Right ventricle myocardium inferior (tissue), 1 donor: ENCODE measurements around the gene TLK1. TPM values are rescaled to one million over a fixed set of nuclear protein-coding genes. Genes with fewer than 3 reads are reported as not detected.

Experiments
- ATAC-seq: fragments of 200-7000 bp; cut with Tn5 transposase; one replicate; pipeline ENCODE4 v1.9.1; 2020; ENCODE audit warnings: mild to moderate bottlenecking, moderate library complexity
- DNase-seq: peaks from one replicate; pipeline ENCODE4 v3.0.0; 2021; ENCODE audit errors: missing footprints
- intact Hi-C: fragments of 100-400 bp; cut with DNase I; formaldehyde crosslinking; loops from one replicate; pipeline ENCODE4 v1.11.0; 2022
- total RNA-seq: library from RNA; stranded (reverse); fragmentation: NEBNext Ultra II Directional; extraction: Animal tissue kit (Norgen Biotek cat#: 25700); gene quantifications from one replicate; pipeline ENCODE4 v1.2.1, GENCODE V29; 2021
- donor health status: DM: no; HTN: yes; CAD: no; lungs with severe emphysema.

TLK1 gene
- total RNA-seq, 1 donor from 2014 or later, result 26.7 TPM

DNA sequence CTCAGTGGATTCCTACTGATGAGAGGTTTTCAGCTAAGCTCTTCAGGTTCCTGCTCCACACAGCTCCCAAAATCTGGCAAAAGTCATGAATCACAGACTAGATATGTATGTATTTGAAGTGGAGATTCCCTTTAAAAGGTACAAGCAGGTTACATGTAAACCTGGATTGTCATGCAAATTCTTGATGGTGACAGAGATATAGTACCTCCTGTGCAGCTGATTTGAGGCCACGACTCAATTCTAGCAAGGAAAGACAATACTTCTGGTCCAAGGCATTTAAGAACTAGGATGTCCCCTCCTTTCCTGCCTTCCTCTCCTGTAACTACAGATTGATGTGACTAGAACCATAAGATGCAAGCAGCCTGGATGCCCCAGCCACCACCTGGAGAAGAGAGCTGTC lies 176.6 kb downstream of the TLK1 start:
- DNase-seq (no peak), ATAC-seq (no peak)
- intact Hi-C loops, result no loop called here

- intact Hi-C loops, result no loop called here
- DNase-seq (no peak), ATAC-seq (no peak)
Observed at GRCh38 chr2:170975943-170976270, 184.8 kb downstream of the TLK1 start.

- no peak for ATAC-seq
- DNase-seq, result no peak
- intact Hi-C loops, result no loop called here
Observed at GRCh38 chr2:170975127-170975942, 185.4 kb downstream of the TLK1 start.

DNA sequence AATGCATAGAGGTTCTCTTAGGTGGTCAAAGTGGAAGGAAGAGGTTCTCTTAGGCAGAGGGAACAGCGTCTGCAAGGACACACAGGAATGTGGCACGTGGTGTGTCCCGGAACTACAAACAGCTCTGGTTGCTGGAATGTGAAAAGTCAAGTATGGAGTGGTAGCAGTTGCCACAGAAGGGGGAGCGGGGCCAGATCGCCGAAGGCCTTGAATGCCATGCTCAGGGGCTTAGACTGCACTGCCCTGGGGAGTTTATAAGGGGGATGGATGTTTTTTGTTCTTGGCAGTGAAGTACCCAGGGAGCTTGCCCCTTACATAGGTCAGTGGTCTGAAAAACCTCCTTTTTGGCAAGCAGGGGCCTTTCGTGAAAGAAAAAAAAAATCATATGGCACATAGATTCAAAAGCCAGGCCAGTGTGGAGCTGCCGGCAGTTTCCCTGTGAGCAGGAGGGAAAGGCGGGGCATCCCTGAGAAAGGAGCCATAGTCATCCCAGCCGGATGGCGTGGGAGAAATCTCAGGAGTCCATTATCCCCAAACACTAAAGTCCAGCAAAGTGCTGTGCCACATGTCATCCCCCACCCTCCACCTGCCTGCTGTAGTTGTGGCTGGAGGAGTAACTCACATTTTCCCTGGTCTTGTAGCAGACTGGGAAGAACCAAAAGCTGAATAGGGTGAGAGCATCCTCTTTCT lies 186.2 kb downstream of the TLK1 start:
- ATAC-seq, result no peak
- intact Hi-C loops, result loop anchor here (5.0 kb wide), 1 partner anchor 458 kb away; the partner anchor contains the start of genes DCAF17 and METTL8
- DNase-seq, result no peak

- ATAC-seq (peak; percentile 96), DNase-seq (peak; percentile 91)
- intact Hi-C loops, result loop anchor here (1.0 to 5.0 kb wide), 3 partner anchors 187 to 459 kb away; partner anchors contain the start of genes DCAF17, METTL8 and TLK1
Observed at GRCh38 chr2:170973492-170974303, 187.0 kb downstream of the TLK1 start.

DNA sequence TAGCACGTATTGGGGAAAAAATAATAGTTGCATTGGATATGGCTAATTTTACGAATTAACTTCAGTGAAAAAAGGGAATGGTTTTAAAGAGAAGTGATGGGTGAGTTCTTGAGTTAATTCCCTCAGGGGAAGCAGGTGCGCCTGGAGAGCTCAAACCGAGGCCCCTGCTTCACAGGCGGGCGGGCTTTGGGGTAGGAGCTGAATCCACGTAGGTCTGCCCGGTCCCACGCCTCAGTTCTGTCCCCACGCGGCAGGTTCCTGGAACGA lies 187.5 kb downstream of the TLK1 start:
- ATAC-seq, result no peak
- no peak for DNase-seq
- intact Hi-C loops, result loop anchor here (1.0 to 5.0 kb wide), 3 partner anchors 187 to 459 kb away; partner anchors contain the start of genes DCAF17, METTL8 and TLK1

DNA sequence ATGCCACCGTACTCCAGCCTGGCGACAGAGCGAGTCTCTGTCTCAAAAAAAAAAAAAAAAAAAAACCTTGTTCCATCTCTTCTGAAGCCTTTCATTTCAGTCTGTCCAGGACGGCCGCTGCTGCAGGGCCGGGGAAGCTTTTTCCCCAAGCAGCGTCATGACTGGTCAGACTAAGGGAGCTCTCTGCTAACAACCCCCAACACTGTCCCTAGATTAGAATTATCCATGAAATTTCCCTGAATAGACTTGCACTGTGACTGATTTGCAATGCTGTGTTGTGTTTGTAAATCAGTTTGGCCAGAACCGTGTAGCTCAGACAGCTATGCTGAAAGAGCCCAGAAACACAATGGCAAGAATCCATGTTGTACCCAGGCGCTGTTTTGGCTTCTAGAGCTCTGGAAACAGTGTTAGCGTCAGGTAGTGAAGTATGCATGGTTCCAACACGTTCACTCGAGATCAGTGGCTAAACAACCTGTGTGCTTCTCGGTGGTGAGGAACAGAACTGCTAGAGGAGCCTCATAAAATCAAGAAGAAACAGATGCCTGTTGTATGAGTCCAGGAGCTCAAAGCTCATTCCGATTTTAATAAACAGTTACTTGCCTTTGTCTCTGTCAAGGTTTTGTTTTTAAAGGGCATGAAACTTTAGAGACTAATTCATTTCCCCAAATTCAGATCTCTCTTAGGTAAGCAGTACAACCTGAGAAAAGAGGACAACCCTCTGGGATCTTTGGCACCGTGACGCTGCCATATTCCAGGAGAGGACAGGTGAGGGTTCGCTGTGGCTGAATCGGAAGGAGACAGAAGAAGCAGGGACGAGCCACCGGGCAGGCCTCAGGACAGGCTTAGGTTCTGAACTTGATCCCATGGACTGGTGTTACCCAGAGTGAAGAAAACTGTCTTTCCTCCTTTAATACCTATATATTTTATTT lies 188.1 kb downstream of the TLK1 start:
- no peak for ATAC-seq

GRCh38 chr2:170971071-170971470 lies 189.6 kb downstream of the TLK1 start:
- DNase-seq (no peak), ATAC-seq (no peak)
- intact Hi-C loops, result loop anchor here (5.0 kb wide), 1 partner anchor 461 kb away; the partner anchor contains the start of genes DCAF17 and METTL8

More for the DNA sequence above, 188.1 kb downstream of the TLK1 start:
- intact Hi-C loops, result loop anchor here (1.0 to 5.0 kb wide), 3 partner anchors 188 to 460 kb away; partner anchors contain the start of genes DCAF17, METTL8 and TLK1
- no peak for DNase-seq

GRCh38 chr2:170969872-170970496 lies 190.7 kb downstream of the TLK1 start:
- intact Hi-C loops, result loop anchor here (5.0 kb wide), 1 partner anchor 462 kb away; the partner anchor contains the start of genes DCAF17 and METTL8
- DNase-seq, result no peak
- no peak for ATAC-seq

DNA sequence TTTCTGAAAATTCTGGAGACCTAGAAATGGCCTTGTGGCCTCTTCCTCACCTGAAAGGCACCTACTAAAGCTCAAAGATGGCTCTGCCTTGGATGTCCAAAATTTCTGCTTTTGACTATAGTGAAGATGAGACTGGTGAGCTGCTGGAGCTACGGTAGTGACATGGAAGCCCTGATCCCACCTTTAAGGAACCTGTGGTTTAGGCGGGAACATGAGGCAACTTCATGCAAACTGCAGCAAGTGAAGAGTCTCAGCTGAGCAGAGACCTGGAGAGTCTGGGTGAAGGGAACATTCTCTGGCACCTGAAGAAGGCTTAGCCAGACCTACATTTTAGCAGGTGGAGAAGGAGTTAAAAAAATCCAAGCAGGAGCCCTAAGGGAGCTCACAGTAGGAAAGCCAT lies 191.7 kb downstream of the TLK1 start:
- no peak for ATAC-seq
- intact Hi-C loops, result no loop called here

DNA sequence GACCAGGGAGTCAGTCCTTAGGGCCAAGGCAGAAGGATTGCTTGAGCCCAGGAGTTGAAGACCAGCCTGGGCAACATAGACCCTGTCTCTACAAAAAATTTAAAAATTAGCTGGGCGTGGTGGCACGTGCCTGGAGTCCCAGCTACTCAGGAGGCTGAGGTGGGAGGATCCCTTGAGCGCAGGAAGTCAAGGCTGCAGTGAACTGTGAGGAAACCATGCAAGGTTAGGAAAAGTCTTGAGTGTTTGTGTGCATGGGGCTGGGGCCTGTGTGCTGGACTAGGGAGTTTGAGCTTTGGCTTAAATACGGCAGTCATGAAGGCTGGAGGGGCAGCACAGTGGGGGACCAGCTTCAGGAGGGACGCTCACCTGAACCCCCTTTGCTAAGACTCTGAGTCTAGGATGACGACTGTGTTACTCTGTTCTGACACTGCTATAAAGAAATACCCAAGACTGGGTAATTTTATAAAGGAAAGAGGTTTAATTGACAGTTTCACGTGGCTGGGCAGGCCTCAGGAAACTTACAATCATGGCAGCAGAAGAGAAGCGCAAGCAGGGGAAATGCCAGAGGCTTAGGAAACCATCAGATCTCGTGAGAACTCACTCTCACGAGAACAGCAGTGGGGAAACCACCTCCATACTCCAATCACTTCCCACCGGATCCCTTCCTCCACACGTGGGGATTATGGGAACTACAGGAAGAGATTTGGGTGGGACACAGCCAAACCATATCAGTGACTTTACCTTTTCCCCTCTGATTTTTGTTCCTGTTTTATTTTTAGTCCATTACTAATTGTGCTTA lies 192.3 kb downstream of the TLK1 start:
- ATAC-seq (no peak), DNase-seq (no peak)
- intact Hi-C loops, result no loop called here

More for the DNA sequence above, 191.7 kb downstream of the TLK1 start:
- no peak for DNase-seq

DNA sequence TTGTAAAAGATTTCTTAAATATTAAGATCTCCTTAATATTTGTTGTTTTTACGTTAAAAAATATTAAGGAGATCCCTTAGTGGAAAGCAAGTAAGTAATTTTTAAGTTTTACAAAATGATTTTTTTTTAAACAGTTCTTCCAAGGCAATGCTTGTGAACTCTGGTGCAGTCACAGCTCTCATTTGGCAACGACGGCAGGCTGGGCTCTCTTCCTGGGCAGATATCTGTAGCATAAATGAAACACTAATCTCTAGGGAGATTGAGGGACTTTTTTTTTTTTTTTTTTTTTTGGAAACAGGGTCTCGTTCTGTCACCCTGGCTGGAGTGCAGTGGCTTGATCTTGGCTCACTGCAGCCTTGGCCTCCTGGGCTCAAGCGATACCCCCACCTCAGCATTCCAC lies 193.1 kb downstream of the TLK1 start:
- DNase-seq (no peak), ATAC-seq (no peak)
- intact Hi-C loops, result no loop called here

DNA sequence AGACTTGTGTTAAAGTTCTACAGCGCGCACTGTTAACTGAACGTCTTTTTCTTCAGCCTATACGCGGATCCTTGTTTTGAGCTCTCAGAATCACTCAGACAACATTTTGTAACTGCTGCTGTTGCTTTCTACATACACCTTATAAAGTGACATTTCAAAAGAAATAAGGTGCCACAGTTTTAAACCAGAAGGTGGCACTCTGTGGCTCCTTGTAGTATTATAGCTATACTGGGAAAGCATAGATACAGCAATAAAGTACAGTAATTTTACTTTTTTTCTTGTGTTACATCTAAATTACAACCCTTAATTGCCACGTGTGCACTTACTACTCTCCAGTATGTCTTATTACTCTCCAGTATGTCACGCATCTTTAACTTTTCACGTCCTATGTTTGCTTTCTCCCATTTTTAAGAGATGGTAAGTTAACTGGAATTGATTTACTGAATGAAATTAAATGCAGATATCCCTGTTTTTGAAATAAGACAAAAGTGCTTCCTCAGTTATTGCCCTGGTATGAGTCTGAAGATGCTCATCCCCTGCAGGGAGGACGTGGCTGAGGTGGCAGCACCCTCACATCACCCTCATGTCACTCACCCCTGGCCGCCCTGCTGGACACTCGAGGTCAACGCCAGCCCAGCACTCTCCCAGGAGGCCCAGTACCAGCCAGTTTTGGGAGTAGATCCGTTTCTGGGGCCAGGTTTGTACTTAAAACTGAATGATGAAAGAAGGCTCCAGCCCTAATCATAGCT lies 193.9 kb downstream of the TLK1 start:
- no peak for ATAC-seq
- intact Hi-C loops, result no loop called here
- DNase-seq, result no peak

- no peak for DNase-seq
Observed at GRCh38 chr2:170965446-170966225, 195.1 kb downstream of the TLK1 start.

GRCh38 chr2:170963386-170963785 lies 197.3 kb downstream of the TLK1 start:
- no peak for ATAC-seq
- intact Hi-C loops, result no loop called here
- DNase-seq, result no peak

More at GRCh38 chr2:170965446-170966225, 195.1 kb downstream of the TLK1 start:
- ATAC-seq, result no peak
- intact Hi-C loops, result no loop called here

DNA sequence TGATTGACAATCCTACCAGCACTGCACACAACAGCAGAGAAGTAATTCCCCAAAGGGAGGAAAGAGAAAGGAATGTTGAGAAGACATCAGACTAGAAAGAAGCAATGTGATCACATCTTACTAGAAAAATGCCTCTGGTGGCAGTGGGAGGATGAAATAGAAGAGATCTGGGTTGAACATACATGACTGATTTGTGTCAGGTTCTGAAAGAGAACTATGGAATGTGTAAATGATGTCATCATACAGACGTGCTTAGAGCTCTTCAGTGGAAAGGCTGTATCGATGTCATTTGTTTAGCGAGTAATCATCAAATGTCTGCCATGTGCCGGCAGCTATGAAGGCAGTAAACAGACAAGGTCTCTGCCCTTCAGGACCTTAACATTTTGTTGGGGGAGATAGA lies 206.8 kb downstream of the TLK1 start:
- ATAC-seq (no peak), DNase-seq (no peak)
- intact Hi-C loops, result no loop called here
